A549 (cell line): ENCODE measurements around the gene MRPL9. TPM values are rescaled to one million over a fixed set of nuclear protein-coding genes. Genes with fewer than 3 reads are reported as not detected.

Experiments used
- ATAC-seq, 2 experiments: fragments of 200-7000 bp in 1 of 2; fragments of >200 bp in 1 of 2; cut with Nextera tagmentation in 1 of 2; cut with Tn5 transposase in 1 of 2; 3 replicates each; pipeline versions ENCODE4 v1.8.0 to v1.9.1; 2018 to 2020; ENCODE audit warnings: mild to moderate bottlenecking in 1 of 2, moderate library complexity in 1 of 2
- CTCF ChIA-PET: fragments of 300-600 bp; sonication (Branson Sonifier 250); formaldehyde crosslinking; extraction: SDS; loops from one replicate; lab custom pipeline; 2021; ENCODE audit warnings: antibody characterized with exemption, inconsistent platforms; lab: Yijun Ruan, JAX
- POLR2A ChIA-PET: fragments of 350-600 bp; formaldehyde crosslinking; extraction: SDS; loops from one replicate; lab custom pipeline; 2021; ENCODE audit warnings: antibody characterized with exemption, inconsistent platforms; lab: Yijun Ruan, JAX
- DNase-seq, 2 experiments: peaks; one replicate each; pipeline versions ENCODE4 v3.0.0 to v3.0.0-alpha.2; 2011 to 2016; ENCODE audit warnings: low read depth in 1 of 2, low spot score in 1 of 2
- FAIRE-seq: peaks from 2 replicates; lab custom pipeline; 2011; peaks lifted over from hg19 to GRCh38; lab: Jason Lieb, UNC
- H3K27ac ChIP-seq, 2 experiments: fragments of >200 bp; sonication (Bioruptor Twin); formaldehyde crosslinking; 3 replicates each; pipeline ENCODE4 v1.5.1; 2016 to 2017
- H3K4me1 ChIP-seq: fragments of >200 bp; sonication (Bioruptor Twin); formaldehyde crosslinking; 3 replicates; pipeline ENCODE4 v1.6.1; 2016
- H3K4me2 ChIP-seq: fragments of >200 bp; sonication (Bioruptor Twin); formaldehyde crosslinking; 3 replicates; pipeline ENCODE4 v1.6.1; 2016
- H3K4me3 ChIP-seq: fragments of >200 bp; sonication (Bioruptor Twin); formaldehyde crosslinking; 3 replicates; pipeline ENCODE4 v1.5.1; 2016
- H3K9me3 ChIP-seq: fragments of >200 bp; sonication (Bioruptor Twin); formaldehyde crosslinking; 3 replicates; pipeline ENCODE4 v1.6.1; 2016
- CBX2 ChIP-seq: fragments of 200-600 bp; sonication (generic); IDR thresholded peaks from 2 replicates; pipeline ENCODE4 v1.6.1; 2016; ENCODE audit warnings: low read depth, mild to moderate bottlenecking, borderline replicate concordance
- CEBPB ChIP-seq, 2 experiments: fragments of >200 bp in 1 of 2; sonication (Bioruptor Twin) in 1 of 2; formaldehyde crosslinking in 1 of 2; IDR thresholded peaks; 2 replicates each; pipeline ENCODE4 v1.6.1; 2012 to 2016
- ELK1 ChIP-seq: fragments of 150-350 bp; IDR thresholded peaks from 2 replicates; pipeline ENCODE4 v1.6.1; 2014; ENCODE audit warnings: low read depth, mild to moderate bottlenecking, low read length
- HDAC2 ChIP-seq: fragments of 200-600 bp; sonication (generic); IDR thresholded peaks from 2 replicates; pipeline ENCODE4 v1.6.1; 2016
- HES2 ChIP-seq: fragments of >200 bp; sonication (Bioruptor Twin); formaldehyde crosslinking; IDR thresholded peaks from 2 replicates; pipeline ENCODE4 v1.6.1; 2016
- HEYL ChIP-seq: fragments of 250-450 bp; sonication (Bioruptor Pico); IDR thresholded peaks from 2 replicates; pipeline ENCODE4 v1.8.0; 2021; ENCODE audit warnings: mild to moderate bottlenecking, moderate library complexity
- JUN ChIP-seq, 2 experiments: fragments of >200 bp; sonication (Bioruptor Twin); formaldehyde crosslinking; IDR thresholded peaks; 2 replicates in 1 of 2; 3 replicates in 1 of 2; pipeline ENCODE4 v1.6.1; 2016 to 2017
- MAFK ChIP-seq: fragments of 450-650 bp; IDR thresholded peaks from 2 replicates; pipeline ENCODE4 v1.6.1; 2014; ENCODE audit not compliant: partially characterized antibody
- MYC ChIP-seq: IDR thresholded peaks from 2 replicates; pipeline ENCODE4 v1.6.1; 2012; ENCODE audit warnings: mild to moderate bottlenecking, inconsistent platforms, low read length, improper control_type of control experiment, borderline replicate concordance
- NFE2L2 ChIP-seq: fragments of 150-350 bp; conservative IDR thresholded peaks from 2 replicates; pipeline ENCODE4 v1.6.1; 2014; ENCODE audit warnings: low read length
- NPAS2 ChIP-seq: fragments of 250-450 bp; sonication (Bioruptor Pico); IDR thresholded peaks from 2 replicates; pipeline ENCODE4 v1.8.0; 2022; ENCODE audit warnings: mild to moderate bottlenecking, moderate library complexity, borderline replicate concordance
- PHF8 ChIP-seq: fragments of 200-600 bp; sonication (generic); IDR thresholded peaks from 2 replicates; pipeline ENCODE4 v1.6.1; 2016; ENCODE audit warnings: low read depth, mild to moderate bottlenecking, antibody characterized with exemption, moderate library complexity, borderline replicate concordance
- POLR2AphosphoS2 ChIP-seq: conservative IDR thresholded peaks from 2 replicates; pipeline ENCODE4 v1.6.1; 2012; ENCODE audit warnings: low read length, improper control_type of control experiment, inconsistent platforms
- RCOR1 ChIP-seq: fragments of 150-350 bp; IDR thresholded peaks from 2 replicates; pipeline ENCODE4 v1.6.1; 2014; ENCODE audit warnings: antibody characterized with exemption, low read length, low read depth
- RFX5 ChIP-seq: fragments of 450-650 bp; IDR thresholded peaks from 2 replicates; pipeline ENCODE4 v1.7.1; 2014; ENCODE audit warnings: antibody characterized with exemption, mild to moderate bottlenecking, moderate library complexity
- RNF2 ChIP-seq: fragments of 200-600 bp; sonication (generic); IDR thresholded peaks from 2 replicates; pipeline ENCODE4 v1.6.1; 2016; ENCODE audit warnings: low read depth, mild to moderate bottlenecking, antibody characterized with exemption, moderate library complexity, borderline replicate concordance
- ZC3H11A ChIP-seq: fragments of 450-650 bp; IDR thresholded peaks from 2 replicates; pipeline ENCODE4 v1.6.1; 2014; ENCODE audit warnings: antibody characterized with exemption, mild to moderate bottlenecking
- ZFP36 ChIP-seq: fragments of 450-650 bp; IDR thresholded peaks from 2 replicates; pipeline ENCODE4 v1.6.1; 2014; ENCODE audit warnings: borderline replicate concordance; ENCODE audit not compliant: partially characterized antibody
- ZNF302 ChIP-seq: fragments of 250-450 bp; sonication (Bioruptor Pico); IDR thresholded peaks from 2 replicates; pipeline ENCODE4 v1.9.0; 2021; ENCODE audit warnings: inconsistent platforms, mild to moderate bottlenecking, moderate library complexity
- ZSCAN20 ChIP-seq: fragments of 250-450 bp; sonication (Bioruptor Pico); IDR thresholded peaks from 2 replicates; pipeline ENCODE4 v1.8.0; 2022; ENCODE audit warnings: mild to moderate bottlenecking, moderate library complexity
- WGBS: methylation state at CpG from one replicate; pipeline ENCODE4 v1.1.6; 2017; ENCODE audit errors: missing lambda C conversion rate; 5-methylcytosine and 5-hydroxymethylcytosine counted together
- polyA plus RNA-seq, 4 experiments: library from polyadenylated mRNA; depleted of rRNA in 3 of 4; stranded (reverse); fragments of >200 nt; fragmentation: RNase III in 1 of 4; extraction: RNeasy Plus Mini Kit Qiagen cat#74134 plus additional on column Dnase treatment in 1 of 4; gene quantifications; 2 replicates in 3 of 4; 3 replicates in 1 of 4; pipeline ENCODE4 v1.2.3, GENCODE V29; 2011 to 2017

MRPL9 gene
- polyA plus RNA-seq, 2 of the 4 experiments (the other 2 are of a cell fraction): 88.6 to 120 TPM

- FAIRE-seq: no peak
Measured at GRCh38 chr1:151756291-151756690, 7.0 kb downstream of the MRPL9 start.

GRCh38 chr1:151741516-151741915, 21.8 kb downstream of the MRPL9 start:
- 67% methylated on average over 4 of the region's 4 CpGs for WGBS
- FAIRE-seq (no peak), ATAC-seq (no peak), DNase-seq (no peak)
- no peak for TF ChIP-seq HES2
- TF ChIP-seq CEBPB (IDR thresholded peaks at IDR 0.05): no peak
- no peak for TF ChIP-seq RFX5
- Histone ChIP-seq H3K4me2 (no peak overlapping the region), H3K9me3 (peaks cover 9% of the 10 kb centered on the region), H3K27ac (no peak overlapping the region), H3K4me3 (no peak overlapping the region), H3K4me1 (no peaks in the 10 kb centered on the region)
- CTCF ChIA-PET: interaction anchor here (0.9 to 1.4 kb wide), 2 partner anchors 15 to 148 kb away, joined by 3 to 5 read pairs; no protein-coding TSS in a partner anchor
- POLR2A ChIA-PET: no interaction called here

More at GRCh38 chr1:151756291-151756690, 7.0 kb downstream of the MRPL9 start:
- Histone ChIP-seq H3K4me2 (no peak overlapping the region), H3K27ac (no peak overlapping the region), H3K4me3 (no peak overlapping the region), H3K4me1 (no peaks in the 10 kb centered on the region), H3K9me3 (no peaks in the 10 kb centered on the region)
- 60% methylated on average over 1 of the region's 1 CpG for WGBS
- DNase-seq (no peak), ATAC-seq (peak in 1 of 2 experiments; percentile 36; a peak in 1 of 6 replicates)
- ChIA-PET CTCF (interaction anchor here (0.5 to 2.4 kb wide), 5 partner anchors 13 to 212 kb away, joined by 3 to 6 read pairs (median 3); no protein-coding TSS in a partner anchor), POLR2A (no interaction called here)
- TF ChIP-seq PHF8: no peak
- TF ChIP-seq ZFP36: no peak
- TF ChIP-seq POLR2AphosphoS2: no peak
- no peak for TF ChIP-seq JUN (IDR thresholded peaks at IDR 0.05)
- no peak for TF ChIP-seq ZSCAN20 (CRISPR knock-in tag)
- TF ChIP-seq ZNF302 (CRISPR knock-in tag): no peak
- no peak for TF ChIP-seq MYC
- TF ChIP-seq CBX2: no peak
- TF ChIP-seq HDAC2: no peak
- no peak for TF ChIP-seq NFE2L2

GRCh38 chr1:151739590-151740355, 23.5 kb downstream of the MRPL9 start:
- Histone ChIP-seq H3K27ac (no peak overlapping the region), H3K4me1 (no peaks in the 10 kb centered on the region), H3K4me2 (no peak overlapping the region), H3K9me3 (peaks cover 9% of the 10 kb centered on the region), H3K4me3 (no peak overlapping the region)
- DNase-seq (no peak), FAIRE-seq (no peak), ATAC-seq (no peak)
- 30% methylated on average over 3 of the region's 3 CpGs for WGBS
- TF ChIP-seq CBX2 (no peak), MAFK (peak; percentile 74)
- ChIA-PET CTCF (interaction anchor here (0.6 to 3.1 kb wide), 6 partner anchors 11 to 272 kb away, joined by 5 to 17 read pairs (median 7); no protein-coding TSS in a partner anchor), POLR2A (no interaction called here)

GRCh38 chr1:151737479-151737878, 25.8 kb downstream of the MRPL9 start:
- no peak for FAIRE-seq
- POLR2A ChIA-PET: no interaction called here
- TF ChIP-seq ZSCAN20 (CRISPR knock-in tag) (no peak), NPAS2 (CRISPR knock-in tag) (no peak), HEYL (CRISPR knock-in tag) (no peak), RCOR1 (no peak), ZC3H11A (no peak), MAFK (no peak), RNF2 (no peak), ELK1 (no peak)
- TF ChIP-seq, all 56 proteins: peak for 0
- no peak overlapping the region for H3K27ac ChIP-seq
- peaks cover 9% of the 10 kb centered on the region for H3K9me3 ChIP-seq
- no peak overlapping the region for H3K4me3 ChIP-seq
- H3K4me2 ChIP-seq: no peak overlapping the region
- ATAC-seq: no peak
- DNase-seq: no peak
- CTCF ChIA-PET: interaction anchor here (1.0 to 3.1 kb wide), 9 partner anchors 15 to 456 kb away, joined by 3 to 17 read pairs (median 4); no protein-coding TSS in a partner anchor
- no peaks in the 10 kb centered on the region for H3K4me1 ChIP-seq
